CD4-positive, alpha-beta T cell treated with Interleukin-2 at 100 ng/mL for 4 hours (primary cell): ENCODE results near the gene MAPT.
"Not testable (repeated sequence)": the region's sequence is repeated elsewhere in the genome, so short reads cannot be mapped to it uniquely, and the experiment has no call there.

Experiments used
- DNase-seq: peaks from one replicate; pipeline ENCODE4 v3.0.0-alpha.2; 2020; ENCODE audit warnings: low spot score

MAPT gene

GRCh38 chr17:45992904-45993303 lies 98.5 kb downstream of the MAPT start:
- DNase-seq = no peak

GRCh38 chr17:45993962-45994627 lies 99.7 kb downstream of the MAPT start:
- no peak for DNase-seq

GRCh38 chr17:45994987-45995386 lies 100.6 kb downstream of the MAPT start:
- DNase-seq = no peak

GRCh38 chr17:45995627-45996270 lies 101.4 kb downstream of the MAPT start:
- no peak for DNase-seq

GRCh38 chr17:45996282-45996937 lies 102.1 kb downstream of the MAPT start:
- no peak for DNase-seq

GRCh38 chr17:45997166-45997565 lies 102.8 kb downstream of the MAPT start:
- no peak for DNase-seq

- DNase-seq = no peak
These were observed 103.3 kb downstream of the MAPT start for GRCh38 chr17:45997624-45998023.

GRCh38 chr17:45998987-45999899 lies 104.9 kb downstream of the MAPT start, which contains the start of gene STH:
Gene STH, plus strand, starts transcription at chr17:45999250. Its CDS starts 30 bp downstream, at chr17:45999280.
- DNase-seq = no peak

GRCh38 chr17:45999900-46000290 lies 105.5 kb downstream of the MAPT start:
- no peak for DNase-seq

GRCh38 chr17:46000292-46000691 lies 105.9 kb downstream of the MAPT start:
- no peak for DNase-seq

- no peak for DNase-seq
These were observed 106.4 kb downstream of the MAPT start for GRCh38 chr17:46000757-46001156.

GRCh38 chr17:46001390-46002310 lies 107.3 kb downstream of the MAPT start:
- DNase-seq = no peak

- peak; percentile 82 for DNase-seq
These were observed 108.1 kb downstream of the MAPT start for GRCh38 chr17:46002311-46002972.

- DNase-seq = no peak
These were observed 108.6 kb downstream of the MAPT start for GRCh38 chr17:46002973-46003316.

- DNase-seq = no peak
These were observed 109.8 kb downstream of the MAPT start for GRCh38 chr17:46003907-46004748.

GRCh38 chr17:46006082-46006481 lies 111.7 kb downstream of the MAPT start:
- DNase-seq = not testable (repeated sequence)

- no peak for DNase-seq
These were observed 113.2 kb downstream of the MAPT start for GRCh38 chr17:46007461-46007965.

- no peak for DNase-seq
These were observed 114.2 kb downstream of the MAPT start for GRCh38 chr17:46008591-46008990.
